ENCODE data around the gene SMARCAL1. TPM values are rescaled to one million over a fixed set of nuclear protein-coding genes. Genes with fewer than 3 reads are reported as not detected.

SMARCAL1 gene
- total RNA-seq, 3 donors from 2014 or later, result 16.4 to 20.0 (median 17.8) TPM

- Histone ChIP-seq H3K4me3 (no peak overlapping the region), H3K4me1 (ENCODE audit: low read depth) (no peaks in the 10 kb centered on the region), H3K36me3 (ENCODE audit: low read depth) (no peaks in the 10 kb centered on the region), H3K9me3 (no peaks in the 10 kb centered on the region)
- DNase-seq (no peak), ATAC-seq (no peak)
- intact Hi-C loops (cut with DNase I, micrococcal nuclease), result no loop called here
- TF ChIP-seq, protein P1, sequence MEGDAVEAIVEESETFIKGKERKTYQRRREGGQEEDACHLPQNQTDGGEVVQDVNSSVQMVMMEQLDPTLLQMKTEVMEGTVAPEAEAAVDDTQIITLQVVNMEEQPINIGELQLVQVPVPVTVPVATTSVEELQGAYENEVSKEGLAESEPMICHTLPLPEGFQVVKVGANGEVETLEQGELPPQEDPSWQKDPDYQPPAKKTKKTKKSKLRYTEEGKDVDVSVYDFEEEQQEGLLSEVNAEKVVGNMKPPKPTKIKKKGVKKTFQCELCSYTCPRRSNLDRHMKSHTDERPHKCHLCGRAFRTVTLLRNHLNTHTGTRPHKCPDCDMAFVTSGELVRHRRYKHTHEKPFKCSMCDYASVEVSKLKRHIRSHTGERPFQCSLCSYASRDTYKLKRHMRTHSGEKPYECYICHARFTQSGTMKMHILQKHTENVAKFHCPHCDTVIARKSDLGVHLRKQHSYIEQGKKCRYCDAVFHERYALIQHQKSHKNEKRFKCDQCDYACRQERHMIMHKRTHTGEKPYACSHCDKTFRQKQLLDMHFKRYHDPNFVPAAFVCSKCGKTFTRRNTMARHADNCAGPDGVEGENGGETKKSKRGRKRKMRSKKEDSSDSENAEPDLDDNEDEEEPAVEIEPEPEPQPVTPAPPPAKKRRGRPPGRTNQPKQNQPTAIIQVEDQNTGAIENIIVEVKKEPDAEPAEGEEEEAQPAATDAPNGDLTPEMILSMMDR (IDR thresholded peaks at IDR 0.05), result no peak
These were observed 113.7 kb downstream of the SMARCAL1 start for GRCh38 chr2:216525972-216526371.

GRCh38 chr2:216526939-216527338 lies 114.7 kb downstream of the SMARCAL1 start:
- intact Hi-C loops (cut with DNase I, micrococcal nuclease), result no loop called here
- H3K4me1 ChIP-seq (ENCODE audit: low read depth), result no peaks in the 10 kb centered on the region
- no peak for ATAC-seq
- no peak for DNase-seq
- no peaks in the 10 kb centered on the region for H3K9me3 ChIP-seq
- no peak overlapping the region for H3K4me3 ChIP-seq
- TF ChIP-seq, protein P1 (IDR thresholded peaks at IDR 0.05), result no peak
- no peaks in the 10 kb centered on the region for H3K36me3 ChIP-seq (ENCODE audit: low read depth)

DNA sequence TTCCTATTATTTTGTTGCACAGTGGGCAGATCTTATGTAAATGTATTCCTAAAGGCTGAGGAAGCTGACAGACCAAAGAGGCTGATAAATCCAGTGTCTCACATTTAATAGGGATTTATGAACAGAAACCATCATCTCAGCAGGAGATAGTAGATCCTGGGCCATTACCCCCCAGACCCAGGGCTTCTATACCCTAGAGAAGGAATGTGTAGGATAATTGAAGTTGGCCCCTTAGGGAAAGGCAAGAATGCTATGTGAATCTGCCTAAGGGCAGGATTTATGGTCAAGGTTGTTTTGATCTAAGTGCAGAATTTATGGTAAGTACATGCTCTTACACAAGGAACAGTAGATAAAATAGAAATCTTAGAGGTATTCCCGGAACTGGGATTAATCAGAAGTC lies 115.3 kb downstream of the SMARCAL1 start:
- ATAC-seq, result no peak
- no peaks in the 10 kb centered on the region for H3K9me3 ChIP-seq
- TF ChIP-seq, protein P1 (IDR thresholded peaks at IDR 0.05), result no peak
- intact Hi-C loops (cut with DNase I, micrococcal nuclease), result no loop called here
- DNase-seq, result no peak
- H3K36me3 ChIP-seq (ENCODE audit: low read depth), result no peaks in the 10 kb centered on the region
- no peak overlapping the region for H3K4me3 ChIP-seq
- H3K4me1 ChIP-seq (ENCODE audit: low read depth), result no peaks in the 10 kb centered on the region

GRCh38 chr2:216532562-216532961 lies 120.3 kb downstream of the SMARCAL1 start:
- Histone ChIP-seq H3K9me3 (no peaks in the 10 kb centered on the region), H3K4me1 (ENCODE audit: low read depth) (peaks cover 7% of the 10 kb centered on the region), H3K4me3 (no peak overlapping the region), H3K36me3 (ENCODE audit: low read depth) (no peaks in the 10 kb centered on the region)
- DNase-seq (no peak), ATAC-seq (peak; percentile 33)
- intact Hi-C loops (cut with DNase I, micrococcal nuclease), result no loop called here
- TF ChIP-seq, protein P1 (IDR thresholded peaks at IDR 0.05), result no peak

Other genes with a start within 250 kb of the SMARCAL1 start
- gene MARCHF4, start 40.0 kb upstream of the SMARCAL1 start, total RNA-seq, result under 1 TPM; 0.22 to 0.29 (median 0.25) TPM
- 1,000 to 10,000 TPM; 1,908 to 2,059 (median 1,949) TPM for gene RPL37A, start 86.4 kb downstream of the SMARCAL1 start, total RNA-seq
- gene IGFBP2, start 220.9 kb downstream of the SMARCAL1 start, total RNA-seq, result 10 to 100 TPM; 26.7 to 62.1 (median 57.2) TPM